ENCODE measurements around the gene KIAA0753.

- TF ChIP-seq POLR2A (IDR thresholded peaks at IDR 0.05; ENCODE audit: low read depth, low read length) (no peak), POLR2AphosphoS5 (IDR thresholded peaks at IDR 0.05; ENCODE audit: low read depth, low read length) (no peak), TAF1 (IDR thresholded peaks at IDR 0.05; ENCODE audit: low read depth, low read length) (no peak), PAX5 (IDR thresholded peaks at IDR 0.05; ENCODE audit: insufficient read depth, low read length, severe bottlenecking) (no peak), SPI1 (IDR thresholded peaks at IDR 0.05; ENCODE audit: low read depth, low read length) (no peak), POU2F2 (IDR thresholded peaks at IDR 0.05; ENCODE audit: low read depth, low read length) (no peak)
These were observed 19.6 kb upstream of the KIAA0753 start for GRCh38 chr17:6660101-6660500.

Measured in GM12891 (cell line).